Fibroblast of skin of back (primary cell): ENCODE results near the gene PDE12. TPM values are rescaled to one million over a fixed set of nuclear protein-coding genes. Genes with fewer than 3 reads are reported as not detected.

Experiments used
- DNase-seq: peaks from one replicate; pipeline ENCODE4 v3.0.0-alpha.2; 2013
- polyA plus RNA-seq, 2 experiments: library from polyadenylated mRNA; unstranded; fragments of 120-200 nt; gene quantifications; one replicate each; pipeline ENCODE4 v1.2.1, GENCODE V29; 2013; ENCODE audit not compliant: insufficient read length in 2 of 2

PDE12 gene, protein sequence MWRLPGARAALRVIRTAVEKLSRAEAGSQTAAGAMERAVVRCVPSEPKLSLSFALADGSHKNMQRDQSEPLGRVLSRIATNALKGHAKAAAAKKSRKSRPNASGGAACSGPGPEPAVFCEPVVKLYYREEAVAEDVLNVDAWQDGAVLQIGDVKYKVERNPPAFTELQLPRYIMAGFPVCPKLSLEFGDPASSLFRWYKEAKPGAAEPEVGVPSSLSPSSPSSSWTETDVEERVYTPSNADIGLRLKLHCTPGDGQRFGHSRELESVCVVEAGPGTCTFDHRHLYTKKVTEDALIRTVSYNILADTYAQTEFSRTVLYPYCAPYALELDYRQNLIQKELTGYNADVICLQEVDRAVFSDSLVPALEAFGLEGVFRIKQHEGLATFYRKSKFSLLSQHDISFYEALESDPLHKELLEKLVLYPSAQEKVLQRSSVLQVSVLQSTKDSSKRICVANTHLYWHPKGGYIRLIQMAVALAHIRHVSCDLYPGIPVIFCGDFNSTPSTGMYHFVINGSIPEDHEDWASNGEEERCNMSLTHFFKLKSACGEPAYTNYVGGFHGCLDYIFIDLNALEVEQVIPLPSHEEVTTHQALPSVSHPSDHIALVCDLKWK
- 12.1 TPM for polyA plus RNA-seq (2013, experiment 1 of 2; ENCODE audit: insufficient read length)
- polyA plus RNA-seq (2013, experiment 2 of 2; ENCODE audit: insufficient read length): 8.9 TPM

- DNase-seq: peak; percentile 92
Measured at GRCh38 chr3:57555738-57556458, at the start of gene PDE12. TSS of gene PDE12 (plus strand) at chr3:57556274. CDS start at chr3:57556380, 106 bp downstream.

- peak; percentile 55 for DNase-seq
Measured at GRCh38 chr3:57512166-57512565, 43.9 kb upstream of the PDE12 start.

GRCh38 chr3:57518276-57518915 is 37.7 kb upstream of the PDE12 start:
- peak; percentile 50 for DNase-seq

DNA sequence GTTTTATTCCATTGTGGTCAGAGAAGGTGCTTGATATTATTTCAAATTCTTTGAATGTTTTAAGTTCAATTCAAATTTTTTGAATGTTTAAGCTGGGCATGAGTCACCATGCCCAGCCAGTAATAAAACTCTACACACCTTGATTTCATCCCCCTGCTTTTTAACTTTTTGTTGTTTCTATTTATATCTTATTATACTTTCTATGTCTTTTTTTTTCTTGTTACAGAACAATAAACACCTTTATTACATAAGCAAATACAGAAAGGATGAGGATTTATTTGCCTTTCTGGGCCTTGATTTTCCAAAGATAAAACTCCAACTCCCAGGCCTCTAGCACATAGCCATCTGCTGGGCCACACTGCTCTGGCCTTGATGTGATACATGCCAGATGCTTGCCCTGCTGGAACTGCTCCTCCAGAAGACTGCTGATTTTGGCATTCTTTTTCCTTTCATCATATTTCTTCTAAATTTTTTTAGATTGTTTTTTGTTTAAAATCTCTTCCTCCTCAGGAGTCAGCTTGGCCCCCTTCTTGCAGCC is 25.9 kb upstream of the PDE12 start:
- no peak for DNase-seq

DNA sequence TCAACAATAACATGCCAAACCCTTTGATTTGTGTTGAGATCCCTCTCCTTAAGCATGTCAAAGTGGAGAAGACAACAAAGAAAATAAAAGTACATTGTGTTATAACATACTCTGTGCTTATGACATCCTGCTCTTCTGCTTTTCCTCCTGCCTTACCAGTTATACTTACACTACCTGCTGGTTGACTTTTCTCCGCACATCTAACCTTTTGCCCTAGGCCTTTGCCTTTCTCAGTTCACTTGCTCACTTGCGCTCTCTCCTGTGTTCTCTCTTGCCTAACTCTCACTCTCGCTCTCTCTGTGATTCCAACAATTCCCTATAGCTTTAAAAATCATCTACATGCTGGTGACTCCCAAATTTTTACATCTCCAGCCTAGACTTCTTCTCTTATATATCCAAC is 17.6 kb upstream of the PDE12 start:
- DNase-seq: no peak

DNA sequence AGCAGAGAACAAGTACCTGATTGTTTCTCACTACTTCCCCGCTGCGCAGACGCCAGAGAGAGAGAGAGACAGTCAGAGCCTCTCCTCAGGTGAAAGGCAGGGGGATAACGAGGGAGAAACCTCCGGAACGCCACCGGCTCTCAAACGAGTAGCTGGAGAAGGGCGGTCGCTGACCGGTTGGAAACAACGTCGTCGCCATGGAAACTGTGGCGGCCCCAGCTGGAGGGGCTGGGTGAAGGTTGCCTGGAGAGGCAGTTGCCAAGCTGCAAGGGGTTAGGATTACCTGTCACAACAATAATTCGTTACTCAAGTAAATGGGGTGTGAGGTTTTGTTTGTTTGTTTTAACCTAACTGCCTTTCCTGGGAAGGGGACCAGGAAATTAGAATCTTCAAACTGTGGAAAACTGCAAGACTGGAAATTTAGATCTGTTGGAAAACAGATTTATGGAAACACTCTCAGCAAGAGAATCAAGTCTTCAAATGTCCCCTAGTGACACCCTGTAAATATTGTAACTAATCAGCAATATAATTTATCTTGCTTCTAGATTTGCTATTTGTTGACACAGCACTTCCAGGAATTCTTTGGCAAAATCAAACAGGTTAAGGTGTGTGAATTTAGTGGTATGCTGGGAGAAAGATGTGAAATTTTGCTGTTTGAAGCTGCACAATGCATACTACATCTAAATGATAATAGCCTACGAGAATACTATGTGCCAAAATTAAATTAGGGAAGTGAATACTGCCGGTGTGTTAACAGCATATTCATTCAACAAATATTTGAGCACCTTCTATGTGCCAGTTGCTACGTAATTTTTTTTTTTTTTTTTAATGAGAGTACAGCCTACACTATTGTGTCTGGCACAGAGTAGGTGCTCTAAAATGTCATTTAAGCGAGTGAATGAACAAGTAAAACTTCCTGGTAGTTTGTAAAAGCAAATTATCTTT is 11.6 kb upstream of the PDE12 start, which contains the start of gene DNAH12:
Gene DNAH12, minus strand, starts transcription at position 164 of the 945 bp plus-strand sequence. CDS start 1,474 bp downstream, outside the sequence.
- peak; percentile 25 for DNase-seq

GRCh38 chr3:57545636-57546268 is 10.3 kb upstream of the PDE12 start:
- DNase-seq: no peak

DNA sequence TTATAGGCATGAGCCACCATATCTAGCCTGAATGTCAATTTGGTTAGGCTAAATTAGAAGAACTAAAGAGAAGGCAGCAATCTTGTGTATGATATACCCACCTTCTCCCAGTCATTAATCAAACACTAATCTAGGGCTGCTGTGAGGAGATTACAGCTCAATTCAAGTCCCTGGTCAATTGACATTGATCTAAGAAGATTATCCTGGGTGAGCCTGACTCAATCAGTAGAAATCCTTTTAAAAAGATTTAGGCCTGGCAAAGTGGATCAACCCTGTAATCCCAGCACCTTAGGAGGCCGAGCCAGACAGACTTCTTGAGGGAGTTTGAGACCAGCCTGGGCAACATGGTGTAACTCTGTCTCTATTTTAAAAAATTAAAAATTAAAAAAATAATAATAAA is 9.5 kb upstream of the PDE12 start:
- no peak for DNase-seq

DNA sequence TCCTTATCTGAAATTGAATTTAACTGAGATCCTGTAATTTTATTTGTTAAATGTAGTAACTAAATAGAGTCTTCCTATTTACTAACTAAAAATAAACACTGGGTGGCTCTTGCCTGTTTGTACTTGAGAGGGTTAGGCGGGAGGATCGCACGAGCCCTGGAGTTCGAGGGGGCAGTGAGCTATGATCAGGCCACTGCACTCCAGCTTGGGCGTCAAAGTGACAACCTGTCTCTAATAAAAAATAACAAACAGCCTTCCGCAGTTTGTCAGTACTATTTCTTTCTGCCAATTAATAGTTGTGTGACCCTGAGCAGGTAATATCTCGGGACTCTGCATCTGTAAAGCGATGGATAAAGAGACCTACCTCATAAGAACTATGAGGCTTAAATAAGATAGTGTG is 768 bp upstream of the PDE12 start:
- DNase-seq: no peak

DNA sequence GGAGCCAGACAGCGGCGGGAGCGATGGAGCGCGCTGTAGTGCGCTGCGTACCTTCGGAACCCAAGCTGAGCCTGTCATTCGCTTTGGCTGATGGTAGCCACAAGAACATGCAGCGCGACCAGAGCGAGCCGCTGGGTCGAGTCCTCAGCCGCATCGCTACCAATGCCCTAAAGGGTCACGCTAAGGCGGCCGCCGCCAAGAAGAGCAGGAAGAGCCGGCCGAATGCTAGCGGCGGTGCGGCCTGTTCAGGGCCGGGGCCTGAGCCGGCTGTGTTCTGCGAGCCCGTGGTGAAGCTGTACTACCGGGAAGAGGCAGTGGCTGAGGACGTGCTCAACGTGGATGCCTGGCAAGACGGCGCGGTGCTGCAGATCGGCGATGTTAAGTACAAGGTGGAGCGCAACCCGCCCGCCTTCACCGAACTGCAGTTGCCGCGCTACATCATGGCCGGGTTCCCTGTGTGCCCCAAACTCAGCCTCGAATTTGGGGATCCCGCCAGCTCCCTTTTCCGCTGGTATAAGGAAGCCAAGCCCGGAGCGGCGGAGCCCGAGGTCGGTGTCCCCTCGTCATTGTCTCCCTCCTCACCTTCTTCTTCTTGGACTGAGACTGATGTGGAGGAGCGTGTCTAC is 498 bp downstream of the PDE12 start:
- DNase-seq: peak; percentile 27

GRCh38 chr3:57557085-57557537 is 1.0 kb downstream of the PDE12 start:
- peak; percentile 47 for DNase-seq

GRCh38 chr3:57559526-57559925 is 3.5 kb downstream of the PDE12 start:
- peak; percentile 59 for DNase-seq

DNA sequence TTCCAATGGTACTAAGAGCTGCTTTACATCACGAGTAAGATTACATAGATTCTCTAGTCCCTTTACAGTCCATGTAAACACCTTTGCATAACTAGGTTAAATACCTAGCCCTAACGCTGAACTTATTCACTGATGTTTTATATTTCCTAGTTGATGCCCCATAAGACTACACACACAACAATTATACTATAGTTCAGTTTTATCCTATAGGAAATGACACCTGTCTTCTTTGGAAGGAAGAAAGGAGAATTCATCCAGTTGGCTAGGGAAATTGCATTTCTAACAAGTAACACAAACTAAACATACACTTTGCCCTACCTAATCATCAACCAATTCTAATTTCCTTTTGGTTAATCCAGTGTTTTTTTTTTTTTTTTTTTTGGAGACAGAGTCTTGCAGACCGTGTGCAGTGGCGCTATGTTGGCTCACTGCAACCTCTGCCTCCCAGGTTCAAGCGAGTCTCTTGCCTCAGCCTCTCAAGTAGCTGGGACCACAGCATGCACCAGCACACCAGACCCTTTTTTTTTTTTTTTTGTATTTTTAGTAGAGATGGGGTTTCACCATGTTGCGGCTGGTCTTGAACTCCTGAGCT is 13.9 kb downstream of the PDE12 start:
- DNase-seq: no peak

DNA sequence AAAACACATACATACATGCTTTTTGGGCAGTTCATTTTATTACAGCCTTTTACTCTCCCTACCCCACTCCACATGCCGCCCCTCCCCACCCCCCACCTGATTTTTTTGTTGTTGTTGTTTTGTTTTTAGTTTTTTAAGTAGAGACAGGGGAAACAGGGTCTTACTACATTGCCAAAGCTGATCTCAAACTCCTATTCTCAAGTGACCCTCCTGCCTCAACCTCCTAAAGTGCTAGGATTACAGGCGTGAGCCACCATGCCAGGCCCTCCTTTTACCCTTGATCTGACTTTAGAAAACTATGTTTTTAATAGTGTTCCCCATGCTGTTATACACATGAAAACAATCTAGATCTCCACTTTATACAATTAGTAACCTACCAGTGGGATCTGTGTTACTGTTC is 14.8 kb downstream of the PDE12 start:
- no peak for DNase-seq

GRCh38 chr3:57572096-57572495 is 16.0 kb downstream of the PDE12 start:
- DNase-seq: no peak

- DNase-seq: no peak
Measured at GRCh38 chr3:57575966-57576626, 20.0 kb downstream of the PDE12 start.

DNA sequence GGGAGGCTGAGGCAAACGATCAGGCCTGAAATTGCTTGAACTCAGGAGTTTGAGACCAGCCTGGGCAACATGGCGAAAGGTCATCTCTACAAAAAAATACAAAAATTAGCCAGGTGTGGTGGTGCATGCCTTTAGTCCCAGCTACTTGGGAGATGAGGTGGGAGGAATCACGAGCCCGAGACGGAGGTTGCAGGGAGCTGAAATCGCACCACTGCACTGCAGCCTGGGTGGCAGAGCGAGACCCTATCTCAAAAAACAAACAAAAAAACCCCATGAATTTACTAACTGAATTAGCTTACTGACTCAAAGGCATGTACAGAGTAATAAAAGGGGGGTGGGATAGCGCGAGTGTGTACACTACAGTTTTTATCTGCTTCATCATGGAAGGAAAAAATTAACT is 21.7 kb downstream of the PDE12 start:
- no peak for DNase-seq

DNA sequence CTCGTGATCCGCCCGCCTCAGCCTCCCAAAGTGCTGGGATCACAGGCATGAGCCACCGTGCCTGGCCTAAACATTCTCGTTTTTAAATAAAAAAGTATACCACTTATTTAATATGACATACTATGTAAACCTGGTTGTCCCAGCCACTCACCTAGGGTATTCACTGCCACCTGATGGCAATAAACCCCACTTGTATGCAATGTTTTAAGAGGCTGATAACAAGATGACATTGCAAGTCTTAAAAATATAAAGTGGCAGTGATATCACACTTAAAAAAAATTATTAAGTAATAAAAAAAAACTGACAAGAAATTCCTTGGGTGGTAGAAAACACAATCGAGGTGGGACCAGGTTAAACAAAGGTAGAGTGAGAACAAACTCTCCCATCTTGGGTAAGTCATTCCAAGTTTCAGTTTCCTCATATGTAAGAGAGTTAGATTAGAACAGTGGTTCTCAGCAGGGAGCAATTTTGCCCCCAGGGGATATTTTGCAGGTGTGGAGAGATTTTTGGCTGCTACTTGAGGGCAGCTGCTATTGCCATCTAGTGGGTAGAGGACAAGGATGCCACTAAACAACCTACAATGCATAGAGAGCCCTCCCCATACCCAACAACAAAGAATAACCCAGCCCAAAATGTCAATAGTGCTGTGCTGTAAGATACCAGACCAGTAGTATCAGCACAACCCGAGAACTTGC is 26.5 kb downstream of the PDE12 start:
- DNase-seq: no peak
